Endodermal cell (in vitro differentiated cells): ENCODE results near the gene ME3. TPM values are rescaled to one million over a fixed set of nuclear protein-coding genes. Genes with fewer than 3 reads are reported as not detected.

Experiments
- DNase-seq: peaks from one replicate; pipeline ENCODE4 v3.0.0-alpha.2; 2017
- H3K27ac ChIP-seq: 2 replicates; pipeline ENCODE4 v1.5.1; 2013; ENCODE audit warnings: mild to moderate bottlenecking, low read depth, low read length, moderate library complexity
- H3K27me3 ChIP-seq: 2 replicates; pipeline ENCODE4 v1.6.1; 2013; ENCODE audit warnings: mild to moderate bottlenecking, low read length, moderate library complexity; ENCODE audit not compliant: insufficient read depth, control insufficient read depth, poor library complexity, severe bottlenecking
- H3K36me3 ChIP-seq: 2 replicates; pipeline ENCODE4 v1.7.0; 2013; ENCODE audit warnings: mild to moderate bottlenecking, low read length, moderate library complexity; ENCODE audit not compliant: control insufficient read depth, insufficient read depth
- H3K4me1 ChIP-seq: one replicate; pipeline ENCODE4 v1.7.0; 2013; ENCODE audit warnings: low read length; ENCODE audit not compliant: control insufficient read depth, insufficient read depth
- H3K4me3 ChIP-seq: 2 replicates; pipeline ENCODE4 v1.5.1; 2013; ENCODE audit warnings: mild to moderate bottlenecking, low read length, moderate library complexity
- H3K9ac ChIP-seq: 2 replicates; pipeline ENCODE4 v1.6.1; 2013; ENCODE audit warnings: mild to moderate bottlenecking, low read length, moderate library complexity; ENCODE audit not compliant: poor library complexity, severe bottlenecking; ENCODE audit errors: extremely low read depth
- H3K9me3 ChIP-seq: 2 replicates; pipeline ENCODE4 v1.6.1; 2013; ENCODE audit warnings: mild to moderate bottlenecking, low read length, moderate library complexity; ENCODE audit not compliant: control insufficient read depth
- H3K27ac Mint-ChIP-seq: 2 replicates; pipeline ENCODE4 v1.8.0; 2020; ENCODE audit warnings: mixed read lengths
- H3K27me3 Mint-ChIP-seq: 2 replicates; pipeline ENCODE4 v1.8.0; 2021; ENCODE audit warnings: mild to moderate bottlenecking, mixed read lengths; ENCODE audit not compliant: insufficient read depth
- H3K36me3 Mint-ChIP-seq: 2 replicates; pipeline ENCODE4 v1.8.0; 2020; ENCODE audit warnings: low read depth, mixed read lengths
- H3K4me1 Mint-ChIP-seq: 2 replicates; pipeline ENCODE4 v1.8.0; 2020; ENCODE audit warnings: mixed read lengths
- H3K4me3 Mint-ChIP-seq: 2 replicates; pipeline ENCODE4 v1.8.0; 2020; ENCODE audit warnings: mild to moderate bottlenecking, moderate library complexity, mixed read lengths
- H3K9me3 Mint-ChIP-seq: 2 replicates; pipeline ENCODE4 v1.8.0; 2020; ENCODE audit warnings: mild to moderate bottlenecking, mixed read lengths
- CTCF ChIP-seq: fragments of 200-600 bp; sonication (generic); conservative IDR thresholded peaks from 2 replicates; pipeline ENCODE4 v1.5.0; 2021; ENCODE audit warnings: antibody characterized with exemption, mild to moderate bottlenecking
- WGBS, 2 experiments: methylation state at CpG; one replicate each; pipeline versions ENCODE4 v1.1.5 to v1.1.7; 2013; ENCODE audit warnings: missing lambda C conversion rate in 2 of 2, mixed read lengths in 1 of 2; ENCODE audit not compliant: insufficient coverage in 1 of 2, insufficient read length in 1 of 2; 5-methylcytosine and 5-hydroxymethylcytosine counted together
- total RNA-seq, 2 donors: library from RNA; stranded (reverse); fragmentation: NEBNext Ultra II Directional in 1 of 2; extraction: Animal tissue kit (Norgen Biotek cat#: 25700) in 1 of 2; gene quantifications; 2 replicates in 1 of 2; 3 replicates in 1 of 2; pipeline ENCODE4 v1.2.1, GENCODE V29; 2021

Gene ME3
- total RNA-seq, 2 donors from 2014 or later, result 1.2 to 1.3 TPM

DNA sequence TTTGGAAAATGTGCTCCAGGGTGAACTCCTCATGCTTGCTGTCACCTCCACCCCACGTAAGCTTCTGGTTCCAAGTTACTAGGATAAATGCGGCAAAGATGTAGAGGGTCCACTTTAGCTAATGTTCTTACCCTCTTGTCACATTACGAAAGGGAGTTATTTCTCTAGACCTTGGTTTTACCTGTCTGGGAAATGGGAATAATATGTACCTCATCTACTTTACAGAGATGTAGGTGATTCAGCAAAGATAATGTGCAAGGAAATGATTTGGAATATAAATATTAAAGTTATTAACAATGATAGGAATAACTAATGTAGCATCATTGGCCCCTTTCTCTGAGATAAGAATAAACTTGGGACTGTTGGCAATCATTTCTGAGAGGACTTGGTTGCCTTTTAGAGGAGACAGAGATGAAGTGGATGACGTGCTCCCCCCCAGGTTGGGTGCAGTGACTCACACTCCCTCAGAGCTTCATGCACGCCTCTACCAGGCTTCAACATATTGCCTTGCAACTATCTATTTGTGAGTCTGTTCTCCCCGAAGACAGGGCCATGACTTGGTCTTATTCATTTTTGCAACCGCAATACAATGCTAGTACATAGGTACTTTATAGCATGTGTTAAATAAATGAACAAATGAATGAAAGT is 97.1 kb downstream of the ME3 start:
- Histone ChIP-seq H3K9ac (no peak overlapping the region), H3K27me3 (no peaks in the 10 kb centered on the region), H3K27ac (no peak overlapping the region), H3K9me3 (no peaks in the 10 kb centered on the region), H3K4me1 (peaks cover 17% of the 10 kb centered on the region), H3K36me3 (no peaks in the 10 kb centered on the region), H3K4me3 (no peak overlapping the region)
- TF ChIP-seq CTCF, result no peak
- Mint-ChIP-seq H3K27me3 (no peaks in the 10 kb centered on the region), H3K27ac (no peak overlapping the region), H3K9me3 (no peaks in the 10 kb centered on the region), H3K36me3 (no peaks in the 10 kb centered on the region), H3K4me1 (peaks cover 35% of the 10 kb centered on the region), H3K4me3 (no peak overlapping the region)
- 99 to 100% methylated on average over 1 to 6 of the region's 7 CpGs for WGBS, 2 experiments
- DNase-seq, result no peak

DNA sequence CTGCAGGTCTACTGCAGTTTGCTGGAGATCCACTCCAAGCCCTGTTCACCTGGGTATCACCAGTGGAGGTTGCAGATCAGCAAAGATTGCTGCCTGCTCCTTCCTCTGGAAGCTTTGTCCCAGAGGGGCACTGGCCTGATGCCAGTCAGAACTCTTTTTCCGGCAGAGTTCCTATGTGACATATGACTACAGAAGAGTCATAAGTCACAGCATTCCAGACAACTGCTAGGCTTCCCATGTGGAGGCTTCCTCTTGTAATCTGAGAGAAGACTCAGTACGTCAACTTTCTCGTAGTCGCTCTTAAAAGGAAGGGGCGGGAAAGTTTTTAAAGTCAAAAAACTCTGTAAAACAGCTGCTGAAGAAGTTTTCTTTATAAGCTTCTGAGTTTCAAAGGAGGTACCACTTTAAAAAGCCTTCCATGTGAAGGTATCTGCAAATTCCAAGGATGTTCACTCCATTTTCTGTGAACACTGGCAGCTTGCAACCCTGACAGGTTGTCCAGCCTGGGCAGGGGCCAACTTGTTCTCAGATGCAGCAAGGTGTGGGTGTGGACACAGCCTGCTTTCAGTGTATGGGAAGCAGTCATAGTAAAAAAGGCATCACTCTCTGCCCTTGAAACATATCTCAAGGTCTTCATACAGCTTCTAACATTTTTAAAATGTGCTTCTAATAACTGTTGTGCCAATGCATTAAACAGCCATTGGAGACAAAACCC is 97.8 kb downstream of the ME3 start:
- Histone ChIP-seq H3K36me3 (no peaks in the 10 kb centered on the region), H3K9me3 (no peaks in the 10 kb centered on the region), H3K27me3 (no peaks in the 10 kb centered on the region), H3K4me3 (no peak overlapping the region), H3K9ac (no peak overlapping the region), H3K4me1 (peaks cover 17% of the 10 kb centered on the region), H3K27ac (no peak overlapping the region)
- 77 to 85% methylated on average over 5 of the region's 5 CpGs for WGBS, 2 experiments
- Mint-ChIP-seq H3K9me3 (no peaks in the 10 kb centered on the region), H3K36me3 (no peaks in the 10 kb centered on the region), H3K4me3 (no peak overlapping the region), H3K4me1 (peaks cover 35% of the 10 kb centered on the region), H3K27ac (no peak overlapping the region), H3K27me3 (no peaks in the 10 kb centered on the region)
- no peak for DNase-seq
- TF ChIP-seq CTCF, result no peak

GRCh38 chr11:86571273-86571948 is 101.0 kb downstream of the ME3 start:
- peak; percentile 97 for DNase-seq
- no peaks in the 10 kb centered on the region for H3K9me3 Mint-ChIP-seq
- Histone ChIP-seq H3K27me3 (no peaks in the 10 kb centered on the region), H3K27ac (no peak overlapping the region), H3K9me3 (no peaks in the 10 kb centered on the region), H3K9ac (no peak overlapping the region), H3K4me1 (peaks cover 13% of the 10 kb centered on the region), H3K36me3 (no peaks in the 10 kb centered on the region), H3K4me3 (no peak overlapping the region)
- H3K36me3 Mint-ChIP-seq, result no peaks in the 10 kb centered on the region
- H3K27me3 Mint-ChIP-seq, result no peaks in the 10 kb centered on the region
- WGBS, 2 experiments, result 47 to 53% methylated on average over 5 of the region's 5 CpGs
- H3K27ac Mint-ChIP-seq, result no peak overlapping the region
- TF ChIP-seq CTCF, result peak; percentile 99
- peaks cover 25% of the 10 kb centered on the region for H3K4me1 Mint-ChIP-seq
- H3K4me3 Mint-ChIP-seq, result no peak overlapping the region
